Measurements from ENCODE around the gene HIF3A.

- TF ChIP-seq CTCF (IDR thresholded peaks at IDR 0.05; ENCODE audit: low read length) (no peak), EZH2 (IDR thresholded peaks at IDR 0.05; ENCODE audit: borderline replicate concordance, low read length) (no peak)
Measured at GRCh38 chr19:46296722-46297461, at the start of gene HIF3A.
